Skin of body (tissue), 2 donors: ENCODE measurements around the gene MTO1. TPM values are rescaled to one million over a fixed set of nuclear protein-coding genes. Genes with fewer than 3 reads are reported as not detected.
"Not testable (repeated sequence)": the region's sequence is repeated elsewhere in the genome, so short reads cannot be mapped to it uniquely, and the experiment has no call there.

Experiments used
- DNase-seq: peaks from one replicate; lab custom pipeline; 2025; lab: John Stamatoyannopoulos, UW
- total RNA-seq: library from RNA; depleted of rRNA; stranded (reverse); fragments of >200 nt; gene quantifications from one replicate; pipeline ENCODE4 v1.2.3, GENCODE V29; 2014

The MTO1 gene
- total RNA-seq: 22.3 TPM

DNA sequence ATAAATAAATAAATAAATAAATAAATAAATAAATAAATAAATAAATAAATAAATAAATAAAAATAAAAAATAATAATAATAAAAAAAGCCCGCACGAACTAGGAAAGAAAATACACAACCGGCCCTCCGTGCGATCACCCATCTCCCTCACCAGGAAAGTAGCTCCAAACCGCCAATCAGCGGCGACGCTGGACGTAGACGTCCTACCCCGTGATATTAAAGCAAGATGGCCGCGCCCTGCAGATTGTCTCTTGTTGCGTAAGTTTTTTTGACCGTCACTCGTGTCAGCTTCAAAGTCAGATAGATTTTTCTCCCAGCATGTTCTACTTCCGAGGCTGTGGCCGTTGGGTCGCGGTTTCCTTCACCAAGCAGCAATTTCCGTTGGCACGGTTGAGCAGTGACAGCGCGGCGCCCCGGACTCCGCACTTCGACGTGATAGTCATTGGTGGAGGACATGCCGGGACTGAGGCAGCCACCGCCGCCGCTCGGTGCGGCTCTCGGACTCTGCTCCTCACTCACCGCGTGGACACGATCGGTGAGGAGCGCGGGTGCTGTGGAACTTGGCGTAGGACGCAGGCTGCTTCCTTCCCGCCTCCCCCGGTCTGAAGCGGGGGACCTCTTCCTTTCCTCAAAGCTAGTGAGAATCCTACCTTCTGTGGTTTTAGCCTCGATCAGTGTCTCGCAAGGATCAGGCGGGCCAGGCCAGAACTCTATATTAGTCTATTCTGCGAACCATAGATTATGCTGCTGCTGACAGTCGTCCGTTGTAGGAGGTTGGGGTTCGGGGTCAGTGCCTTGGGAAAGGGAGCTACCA lies at the start of gene MTO1:
Gene MTO1 (plus strand): TSS at position 201 of the 814 bp plus-strand sequence. CDS start 118 bp downstream, at position 319.
- peak; percentile 93 for DNase-seq

GRCh38 chr6:73413102-73413501 lies 48.4 kb upstream of the MTO1 start:
- no peak for DNase-seq

- no peak for DNase-seq
Measured at GRCh38 chr6:73418081-73418741, 43.3 kb upstream of the MTO1 start.

- DNase-seq: no peak
Measured at GRCh38 chr6:73421534-73421933, 40.0 kb upstream of the MTO1 start.

- no peak for DNase-seq
Measured at GRCh38 chr6:73435236-73435635, 26.3 kb upstream of the MTO1 start.

- no peak for DNase-seq
Measured at GRCh38 chr6:73443555-73443954, 18.0 kb upstream of the MTO1 start.

GRCh38 chr6:73451223-73452106 lies 10.1 kb upstream of the MTO1 start:
- DNase-seq: peak; percentile 14

DNA sequence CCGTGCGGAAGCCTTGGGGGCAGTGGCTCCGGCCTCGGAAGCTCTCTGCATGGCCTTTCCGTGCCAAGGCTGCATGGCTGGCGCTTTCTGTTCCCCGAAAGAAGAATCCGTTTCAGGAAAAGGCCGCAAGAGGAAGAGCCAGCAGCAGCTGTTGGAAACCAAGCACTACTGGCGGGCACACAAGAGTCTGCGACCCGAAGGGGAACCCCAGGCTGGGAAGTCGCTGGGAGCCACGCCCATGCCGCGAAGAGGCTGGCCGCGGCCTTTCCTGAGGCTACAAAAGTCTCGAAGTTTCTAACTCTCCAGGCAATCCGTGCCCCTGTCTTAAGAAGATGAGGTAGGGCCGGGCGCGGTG lies 9.5 kb upstream of the MTO1 start, which contains the start of gene CGAS:
Gene CGAS (minus strand): TSS at position 191 of the 355 bp plus-strand sequence. CDS start 116 bp downstream, at position 75.
- peak; percentile 51 for DNase-seq

- DNase-seq: no peak
Measured at GRCh38 chr6:73455865-73456629, 5.5 kb upstream of the MTO1 start.

GRCh38 chr6:73459474-73459873 lies 2.1 kb upstream of the MTO1 start:
- DNase-seq: not testable (repeated sequence)

DNA sequence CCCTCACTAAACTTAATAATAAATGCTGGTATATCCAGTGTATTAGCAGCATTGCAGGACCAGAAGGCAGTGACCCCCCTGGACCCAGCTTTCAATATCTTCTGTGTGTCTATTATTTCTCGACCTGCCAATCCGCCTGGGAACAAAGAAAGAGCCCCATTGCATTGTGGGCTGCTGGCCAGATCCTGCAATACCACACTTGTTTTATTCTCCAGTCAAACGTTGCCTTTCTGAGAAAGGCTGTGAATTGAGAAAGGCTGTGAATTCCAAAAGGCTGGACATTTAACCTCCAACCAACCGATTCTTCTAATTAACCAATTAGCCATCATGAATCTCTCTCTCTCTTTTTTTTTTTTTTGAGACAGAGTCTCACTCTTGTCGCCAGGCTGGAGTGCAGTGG lies 1.5 kb upstream of the MTO1 start:
- no peak for DNase-seq

DNA sequence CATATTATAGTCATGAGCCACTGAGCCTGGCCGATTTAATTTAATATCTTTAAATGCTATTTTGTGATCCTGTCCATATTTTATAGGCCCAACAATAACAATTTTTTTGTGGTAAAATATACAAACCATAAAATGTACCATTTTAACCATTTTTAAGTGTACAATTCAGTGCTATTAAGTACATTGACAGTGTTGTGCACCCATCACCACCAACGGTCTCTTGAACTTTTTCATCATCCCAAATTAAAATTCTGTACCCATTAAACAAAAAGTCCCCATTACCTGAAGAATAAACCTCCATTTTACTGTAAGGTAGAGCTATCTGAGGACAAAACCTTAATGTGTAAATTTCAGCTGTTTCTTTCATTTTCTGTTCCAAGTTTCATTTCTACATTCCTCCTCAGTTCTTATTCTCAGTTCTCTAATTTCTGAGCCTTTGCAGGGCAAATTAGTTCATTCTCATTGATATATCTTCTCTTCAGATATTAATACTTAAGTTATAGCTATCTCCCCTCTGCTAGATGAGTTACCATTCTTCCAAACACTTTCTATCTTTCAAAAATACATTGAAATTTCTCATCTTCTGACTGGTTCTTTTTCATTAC lies 10.3 kb downstream of the MTO1 start:
- no peak for DNase-seq

DNA sequence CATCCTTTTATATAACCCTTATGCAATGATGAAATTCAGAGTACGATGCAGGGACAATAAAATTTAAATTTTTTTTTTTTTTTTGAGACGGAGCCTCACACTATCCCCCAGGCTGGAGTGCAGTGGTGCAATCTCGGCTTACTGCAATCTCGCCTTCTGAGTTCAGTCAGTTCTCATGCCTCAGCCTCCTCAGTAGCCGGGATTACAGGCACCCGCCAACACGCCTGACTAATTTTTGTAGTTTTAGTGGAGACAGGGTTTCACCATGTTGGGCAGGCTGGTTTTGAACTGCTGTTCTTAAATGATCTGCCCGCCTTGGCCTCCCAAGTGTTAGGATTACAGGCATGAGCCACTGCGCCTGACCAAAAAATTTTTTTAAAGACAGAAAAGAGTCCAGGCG lies 15.2 kb downstream of the MTO1 start:
- no peak for DNase-seq

- no peak for DNase-seq
Measured at GRCh38 chr6:73477407-73477806, 15.9 kb downstream of the MTO1 start.

- no peak for DNase-seq
Measured at GRCh38 chr6:73481969-73482368, 20.4 kb downstream of the MTO1 start.

DNA sequence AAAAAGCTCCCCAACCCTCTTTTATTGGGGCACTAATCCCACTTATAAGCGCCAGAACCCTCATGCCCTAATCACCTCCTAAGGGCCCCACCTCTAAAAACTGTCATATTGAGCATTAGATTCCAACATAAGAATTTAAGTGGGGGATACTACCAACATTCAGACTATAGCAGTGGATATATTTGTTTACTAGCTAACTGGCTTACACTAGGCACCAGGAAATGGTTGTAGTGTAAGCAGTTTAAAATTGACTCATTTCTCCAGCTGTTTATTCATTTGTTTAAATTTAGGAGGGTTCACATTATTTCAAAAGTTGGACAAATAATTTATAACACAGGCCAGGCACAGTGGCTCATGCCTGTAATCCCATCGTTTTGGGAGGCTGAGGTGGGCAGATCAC lies 22.9 kb downstream of the MTO1 start:
- DNase-seq: no peak

DNA sequence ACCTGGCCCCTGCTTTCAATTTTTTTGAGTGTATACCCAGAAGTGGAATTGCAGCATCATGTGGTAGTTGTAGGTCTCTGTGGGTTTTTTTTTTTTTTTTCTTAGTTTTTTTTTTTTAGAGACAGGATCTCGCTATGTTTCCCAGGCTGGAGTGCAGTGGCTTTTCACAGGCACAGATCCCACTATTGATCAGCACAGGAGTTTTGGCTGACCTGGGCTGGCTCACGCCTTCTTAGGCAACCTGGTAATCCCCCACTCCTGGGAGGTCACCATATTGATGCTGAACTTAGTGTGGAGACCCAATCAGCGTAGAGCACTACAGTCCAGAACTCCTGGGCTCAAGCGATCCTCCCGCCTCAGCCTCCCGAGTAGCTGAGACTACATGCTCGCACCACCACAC lies 25.9 kb downstream of the MTO1 start:
- no peak for DNase-seq

GRCh38 chr6:73491377-73491776 lies 29.8 kb downstream of the MTO1 start:
- DNase-seq: no peak

GRCh38 chr6:73497915-73498314 lies 36.4 kb downstream of the MTO1 start:
- no peak for DNase-seq

- DNase-seq: no peak
Measured at GRCh38 chr6:73503027-73503772, 41.7 kb downstream of the MTO1 start.
